Measurements from ENCODE around the gene RNFT2.

- TF ChIP-seq CTCF (IDR thresholded peaks at IDR 0.05): no peak
- no peak for TF ChIP-seq POLR2A (IDR thresholded peaks at IDR 0.05)
Observed at GRCh38 chr12:116827432-116827831, 89.3 kb downstream of the RNFT2 start.
